A673 (cell line): ENCODE data around the gene IFNGR2.

Experiments
- EZH2 ChIP-seq: fragments of 200-600 bp; sonication (generic); IDR thresholded peaks from 2 replicates; pipeline ENCODE4 v1.6.1; 2017; ENCODE audit warnings: borderline replicate concordance, low read depth, mild to moderate bottlenecking, mixed read lengths, antibody characterized with exemption, low read length; ENCODE audit not compliant: poor library complexity, severe bottlenecking
- TF ChIP-seq, protein P1 (sequence below): fragments of 300-800, 200-600 bp; sonication (generic); conservative IDR thresholded peaks from 2 replicates; pipeline ENCODE4 v1.5.1; 2017; ENCODE audit warnings: low read depth, mild to moderate bottlenecking, antibody characterized with exemption, low read length, moderate library complexity, mixed read lengths

DNA sequence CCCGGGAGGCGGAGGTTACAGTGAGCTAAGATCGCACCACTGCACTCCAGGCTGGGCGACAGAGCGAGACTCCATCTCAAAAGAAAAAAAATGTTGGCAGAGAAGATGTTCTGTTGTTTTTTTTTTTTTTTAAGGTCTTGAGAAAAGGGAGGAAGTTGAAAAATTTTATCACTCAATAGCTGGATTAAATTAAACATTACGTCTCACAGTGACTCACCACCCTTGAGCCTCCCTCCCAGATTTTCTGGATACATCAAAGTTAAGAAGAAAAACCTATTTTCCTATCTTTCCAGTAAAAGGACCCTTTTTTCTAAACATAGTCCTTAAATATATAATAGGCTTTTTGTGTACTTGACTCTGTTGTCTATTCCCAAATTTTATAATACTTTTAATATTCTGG is 42.9 kb upstream of the IFNGR2 start:
- TF ChIP-seq, protein P1, sequence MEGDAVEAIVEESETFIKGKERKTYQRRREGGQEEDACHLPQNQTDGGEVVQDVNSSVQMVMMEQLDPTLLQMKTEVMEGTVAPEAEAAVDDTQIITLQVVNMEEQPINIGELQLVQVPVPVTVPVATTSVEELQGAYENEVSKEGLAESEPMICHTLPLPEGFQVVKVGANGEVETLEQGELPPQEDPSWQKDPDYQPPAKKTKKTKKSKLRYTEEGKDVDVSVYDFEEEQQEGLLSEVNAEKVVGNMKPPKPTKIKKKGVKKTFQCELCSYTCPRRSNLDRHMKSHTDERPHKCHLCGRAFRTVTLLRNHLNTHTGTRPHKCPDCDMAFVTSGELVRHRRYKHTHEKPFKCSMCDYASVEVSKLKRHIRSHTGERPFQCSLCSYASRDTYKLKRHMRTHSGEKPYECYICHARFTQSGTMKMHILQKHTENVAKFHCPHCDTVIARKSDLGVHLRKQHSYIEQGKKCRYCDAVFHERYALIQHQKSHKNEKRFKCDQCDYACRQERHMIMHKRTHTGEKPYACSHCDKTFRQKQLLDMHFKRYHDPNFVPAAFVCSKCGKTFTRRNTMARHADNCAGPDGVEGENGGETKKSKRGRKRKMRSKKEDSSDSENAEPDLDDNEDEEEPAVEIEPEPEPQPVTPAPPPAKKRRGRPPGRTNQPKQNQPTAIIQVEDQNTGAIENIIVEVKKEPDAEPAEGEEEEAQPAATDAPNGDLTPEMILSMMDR: no peak
- no peak for TF ChIP-seq EZH2
